GM23338 (cell line): ENCODE measurements around the gene GFRA1. TPM values are rescaled to one million over a fixed set of nuclear protein-coding genes. Genes with fewer than 3 reads are reported as not detected.

Source experiments
- ATAC-seq: fragments of 200-7000 bp; cut with Tn5 transposase; 3 replicates; pipeline ENCODE4 v1.9.1; 2020
- DNase-seq: peaks from one replicate; pipeline ENCODE4 v3.0.0-alpha.2; 2015; ENCODE audit warnings: low spot score
- H2AFZ ChIP-seq: fragments of 200-600 bp; sonication (generic); 2 replicates; pipeline ENCODE4 v1.8.0; 2016; ENCODE audit warnings: antibody characterized with exemption, mild to moderate bottlenecking, moderate library complexity
- H3F3A ChIP-seq: fragments of 200-600 bp; sonication (generic); replicated peaks from 2 replicates; pipeline ENCODE4 v1.8.0; 2017; ENCODE audit warnings: antibody characterized with exemption, mixed run types, low read depth
- H3K27ac ChIP-seq: fragments of 200-600 bp; sonication (generic); 2 replicates; pipeline ENCODE4 v1.6.1; 2016; ENCODE audit warnings: low read depth
- H3K27me3 ChIP-seq: fragments of 200-600 bp; sonication (generic); 2 replicates; pipeline ENCODE4 v1.8.0; 2016; ENCODE audit warnings: mild to moderate bottlenecking, mixed run types, moderate library complexity; ENCODE audit not compliant: insufficient read depth
- H3K36me3 ChIP-seq: fragments of 200-600 bp; sonication (generic); 2 replicates; pipeline ENCODE4 v1.8.0; 2016; ENCODE audit warnings: mild to moderate bottlenecking; ENCODE audit not compliant: insufficient read depth
- H3K4me1 ChIP-seq: fragments of 200-600 bp; sonication (generic); 2 replicates; pipeline ENCODE4 v1.8.0; 2016; ENCODE audit warnings: mild to moderate bottlenecking, moderate library complexity; ENCODE audit not compliant: insufficient read depth
- H3K4me2 ChIP-seq: fragments of 200-600 bp; sonication (generic); 2 replicates; pipeline ENCODE4 v1.7.1; 2017; ENCODE audit warnings: mixed run types
- H3K4me3 ChIP-seq: fragments of 200-600 bp; sonication (generic); 2 replicates; pipeline ENCODE4 v1.6.1; 2016; ENCODE audit warnings: mixed run types
- H3K79me2 ChIP-seq: fragments of 200-600 bp; sonication (generic); replicated peaks from 2 replicates; pipeline ENCODE4 v1.8.0; 2017; ENCODE audit warnings: mild to moderate bottlenecking; ENCODE audit not compliant: insufficient read depth
- H3K9me2 ChIP-seq: fragments of 200-600 bp; sonication (generic); 2 replicates; pipeline ENCODE4 v1.8.0; 2017; ENCODE audit not compliant: insufficient read depth
- H4K20me1 ChIP-seq: fragments of 200-600 bp; sonication (generic); replicated peaks from 2 replicates; pipeline ENCODE4 v1.8.0; 2017; ENCODE audit warnings: mild to moderate bottlenecking; ENCODE audit not compliant: insufficient read depth
- H3K27ac Mint-ChIP-seq: 2 replicates; pipeline ENCODE4 v1.8.0; 2020; ENCODE audit warnings: inconsistent platforms, mild to moderate bottlenecking, moderate library complexity, mixed read lengths
- H3K27me3 Mint-ChIP-seq: 3 replicates; pipeline ENCODE4 v1.8.0; 2022; ENCODE audit warnings: low read depth, mild to moderate bottlenecking, moderate library complexity, mixed read lengths, inconsistent platforms; ENCODE audit not compliant: insufficient read depth, poor library complexity
- H3K36me3 Mint-ChIP-seq: 3 replicates; pipeline ENCODE4 v1.8.0; 2021; ENCODE audit warnings: low read depth, mild to moderate bottlenecking, inconsistent platforms, moderate library complexity, mixed read lengths
- H3K4me1 Mint-ChIP-seq: 3 replicates; pipeline ENCODE4 v1.8.0; 2020; ENCODE audit warnings: mild to moderate bottlenecking, inconsistent platforms, mixed read lengths
- H3K4me3 Mint-ChIP-seq: 3 replicates; pipeline ENCODE4 v1.8.0; 2021; ENCODE audit warnings: moderate library complexity, mild to moderate bottlenecking, inconsistent platforms, mixed read lengths
- H3K9me3 Mint-ChIP-seq: 3 replicates; pipeline ENCODE4 v1.8.0; 2020; ENCODE audit warnings: moderate library complexity, mild to moderate bottlenecking, inconsistent platforms, mixed read lengths
- CREB1 ChIP-seq: fragments of 250-450 bp; sonication (Bioruptor Pico); IDR thresholded peaks from 2 replicates; pipeline ENCODE4 v1.5.0; 2020; ENCODE audit warnings: low read depth, mild to moderate bottlenecking, moderate library complexity
- CTCF ChIP-seq, 2 experiments: fragments of 200-600 bp in 1 of 2; sonication (generic) in 1 of 2; conservative IDR thresholded peaks; 2 replicates each; pipeline versions ENCODE4 v1.5.1 to v1.6.1; 2016 to 2017; ENCODE audit warnings: antibody characterized with exemption in 2 of 2, low read depth in 2 of 2, mild to moderate bottlenecking in 2 of 2, moderate library complexity in 1 of 2
- ETS1 ChIP-seq: IDR thresholded peaks from 2 replicates; pipeline ENCODE4 v1.6.1; 2016; ENCODE audit warnings: antibody characterized with exemption
- EZH2 ChIP-seq: fragments of 200-600 bp; sonication (generic); IDR thresholded peaks from one replicate; pipeline ENCODE4 v1.8.0; 2017; ENCODE audit warnings: antibody characterized with exemption, mild to moderate bottlenecking, low read depth; ENCODE audit not compliant: unreplicated experiment
- EZH2phosphoT487 ChIP-seq: fragments of 200-600 bp; sonication (generic); IDR thresholded peaks from one replicate; pipeline ENCODE4 v1.8.1; 2018; ENCODE audit warnings: antibody characterized with exemption; ENCODE audit not compliant: unreplicated experiment
- POLR2AphosphoS5 ChIP-seq: IDR thresholded peaks from 2 replicates; pipeline ENCODE4 v1.6.1; 2016; ENCODE audit warnings: antibody characterized with exemption, low read depth
- REST ChIP-seq: IDR thresholded peaks from one replicate; pipeline ENCODE4 v1.6.1; 2018; ENCODE audit warnings: antibody characterized with exemption; ENCODE audit not compliant: unreplicated experiment
- ZNF331 ChIP-seq: fragments of 250-450 bp; sonication (Bioruptor Pico); IDR thresholded peaks from 2 replicates; pipeline ENCODE4 v1.5.0; 2020; ENCODE audit warnings: low read depth, mild to moderate bottlenecking, moderate library complexity
- ZNF462 ChIP-seq: fragments of 250-450 bp; sonication (Bioruptor Pico); IDR thresholded peaks from 2 replicates; pipeline ENCODE4 v1.5.0; 2020; ENCODE audit warnings: mild to moderate bottlenecking, moderate library complexity
- polyA plus RNA-seq: library from polyadenylated mRNA; unstranded; fragments of >200 nt; fragmentation: Nextera tagmentation; extraction: Ambion mirVana; gene quantifications from 2 replicates; pipeline ENCODE4 v1.2.1, GENCODE V29; 2016
- total RNA-seq: library from RNA; depleted of rRNA; stranded (reverse); fragments of >200 nt; shearing (Covaris generic); gene quantifications from 2 replicates; pipeline ENCODE4 v1.2.3, GENCODE V29; 2014

GFRA1 gene
- total and polyA plus RNA-seq, 2 experiments from 2014 or later = 1.4 to 2.8 TPM

- no peak for TF ChIP-seq ZNF462
These were observed 7.3 kb downstream of the GFRA1 start (continued) for GRCh38 chr10:116265686-116266085.

- Histone ChIP-seq H4K20me1 (no peaks in the 10 kb centered on the region), H3K27ac (no peak overlapping the region), H2AFZ (no peak overlapping the region), H3K4me2 (no peak overlapping the region), H3K4me1 (no peaks in the 10 kb centered on the region; the same call in 1 of the 2 replicates), H3K4me3 (no peak overlapping the region), H3K36me3 (no peaks in the 10 kb centered on the region), H3K27me3 (peaks cover 28% of the 10 kb centered on the region), H3K9me2 (no peaks in the 10 kb centered on the region; the same call in 1 of the 2 replicates), H3F3A (no peaks in the 10 kb centered on the region), H3K79me2 (no peaks in the 10 kb centered on the region)
- Mint-ChIP-seq H3K4me1 (peaks cover 8% of the 10 kb centered on the region), H3K36me3 (no peaks in the 10 kb centered on the region), H3K9me3 (no peaks in the 10 kb centered on the region), H3K27me3 (peaks cover 6% of the 10 kb centered on the region), H3K4me3 (no peak overlapping the region), H3K27ac (no peak overlapping the region)
- ATAC-seq (no peak), DNase-seq (no peak)
- TF ChIP-seq REST (no peak), POLR2AphosphoS5 (no peak), ZNF331 (CRISPR knock-in tag) (no peak), EZH2 (no peak), CREB1 (CRISPR knock-in tag) (no peak), CTCF (conservative IDR thresholded peaks at IDR 0.05; ENCODE audit: low read depth in 2 of 2) (no peak), EZH2phosphoT487 (no peak), ETS1 (no peak)
These were observed 8.9 kb downstream of the GFRA1 start for GRCh38 chr10:116263870-116264655.
